ENCODE data around the gene SORCS1.

DNA sequence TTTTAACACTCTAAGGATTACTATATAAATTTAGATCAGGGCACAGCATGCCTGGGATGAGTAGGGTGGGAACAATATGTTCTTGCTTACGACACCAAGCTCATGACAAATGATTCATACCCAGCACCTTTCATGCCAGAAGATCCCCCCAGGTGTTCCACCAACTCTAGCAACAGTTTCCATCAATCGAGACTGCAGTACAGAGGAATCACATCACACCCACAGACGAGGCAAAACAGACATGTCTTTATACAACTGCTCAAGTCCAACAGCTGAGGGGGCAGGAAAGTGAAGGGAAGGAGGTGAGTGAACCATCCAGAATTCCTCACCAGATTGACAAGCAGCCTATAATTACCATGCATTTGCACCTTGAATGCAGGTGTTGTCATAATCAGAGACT lies 3.6 kb downstream of the SORCS1 start:
- TF ChIP-seq, protein P1, sequence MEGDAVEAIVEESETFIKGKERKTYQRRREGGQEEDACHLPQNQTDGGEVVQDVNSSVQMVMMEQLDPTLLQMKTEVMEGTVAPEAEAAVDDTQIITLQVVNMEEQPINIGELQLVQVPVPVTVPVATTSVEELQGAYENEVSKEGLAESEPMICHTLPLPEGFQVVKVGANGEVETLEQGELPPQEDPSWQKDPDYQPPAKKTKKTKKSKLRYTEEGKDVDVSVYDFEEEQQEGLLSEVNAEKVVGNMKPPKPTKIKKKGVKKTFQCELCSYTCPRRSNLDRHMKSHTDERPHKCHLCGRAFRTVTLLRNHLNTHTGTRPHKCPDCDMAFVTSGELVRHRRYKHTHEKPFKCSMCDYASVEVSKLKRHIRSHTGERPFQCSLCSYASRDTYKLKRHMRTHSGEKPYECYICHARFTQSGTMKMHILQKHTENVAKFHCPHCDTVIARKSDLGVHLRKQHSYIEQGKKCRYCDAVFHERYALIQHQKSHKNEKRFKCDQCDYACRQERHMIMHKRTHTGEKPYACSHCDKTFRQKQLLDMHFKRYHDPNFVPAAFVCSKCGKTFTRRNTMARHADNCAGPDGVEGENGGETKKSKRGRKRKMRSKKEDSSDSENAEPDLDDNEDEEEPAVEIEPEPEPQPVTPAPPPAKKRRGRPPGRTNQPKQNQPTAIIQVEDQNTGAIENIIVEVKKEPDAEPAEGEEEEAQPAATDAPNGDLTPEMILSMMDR (IDR thresholded peaks at IDR 0.05; ENCODE audit: low read depth, low read length, poor library complexity, severe bottlenecking), result no peak
- no peak for TF ChIP-seq EZH2phosphoT487 (IDR thresholded peaks at IDR 0.05; ENCODE audit: borderline replicate concordance, low read length)
